Caco-2 (cell line): ENCODE data around the gene HIRA. TPM values are rescaled to one million over a fixed set of nuclear protein-coding genes. Genes with fewer than 3 reads are reported as not detected.
A peak's percentile ranks its signal among the peaks of the same experiment; 100 is the strongest.

Experiments
- BruUV-seq: library from RNA; stranded (reverse); fragments of 400-500 nt; replicated peaks from 2 replicates; lab custom pipeline; 2021; lab: Mats Ljungman, UMichigan
- CTCF ChIA-PET: fragments of 300-600 bp; sonication (Branson Sonifier 250); formaldehyde crosslinking; loops from one replicate; lab custom pipeline; 2022; ENCODE audit warnings: antibody characterized with exemption; lab: Charles Lee
- POLR2A ChIA-PET: fragments of 300-600 bp; sonication (Branson Sonifier 250); formaldehyde crosslinking; loops from one replicate; lab custom pipeline; 2022; ENCODE audit warnings: antibody characterized with exemption; lab: Charles Lee
- DNase-seq, 2 experiments: peaks; one replicate each; pipeline versions ENCODE4 v3.0.0 to v3.0.0-alpha.2; 2020 to 2022
- H3K27me3 ChIP-seq: replicated peaks from 2 replicates; pipeline ENCODE4 v1.6.0; 2011; ENCODE audit warnings: low read length; ENCODE audit not compliant: control insufficient read depth, insufficient read depth
- H3K36me3 ChIP-seq: 2 replicates; pipeline ENCODE4 v1.5.1; 2011; ENCODE audit warnings: low read length; ENCODE audit not compliant: control insufficient read depth, insufficient read depth
- H3K4me1 ChIP-seq: fragments of 250-450 bp; sonication (Bioruptor Pico); 2 replicates; pipeline ENCODE4 v1.5.1; 2020; ENCODE audit warnings: mild to moderate bottlenecking
- H3K4me3 ChIP-seq: 2 replicates; pipeline ENCODE4 v1.5.1; 2011; ENCODE audit warnings: low read depth, mild to moderate bottlenecking, control low read depth, low read length
- H3K9me3 ChIP-seq: fragments of 250-450 bp; sonication (Bioruptor Pico); 2 replicates; pipeline ENCODE4 v1.5.1; 2020; ENCODE audit warnings: mild to moderate bottlenecking, moderate library complexity
- H3K27ac Mint-ChIP-seq: one replicate; pipeline ENCODE4 v1.8.0; 2022; ENCODE audit warnings: mixed read lengths; ENCODE audit not compliant: unreplicated experiment
- H3K27me3 Mint-ChIP-seq: one replicate; pipeline ENCODE4 v1.8.0; 2022; ENCODE audit warnings: mixed read lengths; ENCODE audit not compliant: insufficient read depth, unreplicated experiment
- H3K36me3 Mint-ChIP-seq: one replicate; pipeline ENCODE4 v1.8.0; 2022; ENCODE audit warnings: mild to moderate bottlenecking, mixed read lengths; ENCODE audit not compliant: insufficient read depth, unreplicated experiment
- H3K4me1 Mint-ChIP-seq: one replicate; pipeline ENCODE4 v1.8.0; 2022; ENCODE audit warnings: low read depth, mixed read lengths; ENCODE audit not compliant: unreplicated experiment
- H3K4me3 Mint-ChIP-seq: one replicate; pipeline ENCODE4 v1.8.0; 2022; ENCODE audit warnings: mild to moderate bottlenecking, moderate library complexity, mixed read lengths; ENCODE audit not compliant: unreplicated experiment
- H3K9me3 Mint-ChIP-seq: one replicate; pipeline ENCODE4 v1.8.0; 2022; ENCODE audit warnings: mixed read lengths; ENCODE audit not compliant: unreplicated experiment
- CTCF ChIP-seq, 2 experiments: fragments of 200-600 bp in 1 of 2; IDR thresholded peaks; 1 replicate in 1 of 2; 2 replicates in 1 of 2; pipeline versions ENCODE4 v1.5.1 to v1.8.0; 2011 to 2022; ENCODE audit warnings: antibody characterized with exemption in 1 of 2, control low read depth in 1 of 2, inconsistent platforms in 1 of 2, low read depth in 1 of 2, low read length in 1 of 2, mild to moderate bottlenecking in 1 of 2, moderate library complexity in 1 of 2; ENCODE audit not compliant: insufficient read depth in 1 of 2, severe bottlenecking in 1 of 2, unreplicated experiment in 1 of 2
- intact Hi-C: fragments of 100-400 bp; cut with micrococcal nuclease; formaldehyde crosslinking; loops from one replicate; pipeline ENCODE4 v1.10.0; 2022; ENCODE audit not compliant: unreplicated experiment
- total RNA-seq: library from RNA; stranded (reverse); gene quantifications from 2 replicates; pipeline ENCODE4 v1.2.3, GENCODE V29; 2022

HIRA gene
- total RNA-seq, 1 experiment from 2014 or later = 60.1 TPM

GRCh38 chr22:19478045-19478900 is 46.7 kb upstream of the HIRA start:
- H3K9me3 Mint-ChIP-seq = no peaks in the 10 kb centered on the region
- no peak for DNase-seq
- H3K27ac Mint-ChIP-seq = peak overlapping the region; percentile 100
- Histone ChIP-seq H3K4me3 (peak overlapping the region; percentile 84), H3K9me3 (no peaks in the 10 kb centered on the region), H3K27me3 (no peaks in the 10 kb centered on the region), H3K4me1 (peaks cover 6% of the 10 kb centered on the region; the same call in 1 of the 2 replicates), H3K36me3 (no peaks in the 10 kb centered on the region; the same call in 1 of the 2 replicates)
- intact Hi-C loops = loop anchor here (2.0 to 10.0 kb wide), 3 partner anchors 45 to 301 kb away; partner anchors contain the start of genes MRPL40 and SLC25A1
- H3K27me3 Mint-ChIP-seq = no peaks in the 10 kb centered on the region
- no TSS peak for BruUV-seq
- ChIA-PET CTCF (interaction anchor here (1.5 to 2.3 kb wide), 2 partner anchors 151 to 178 kb away, joined by 5 to 11 read pairs; no protein-coding TSS in a partner anchor), POLR2A (no interaction called here)
- peaks cover 23% of the 10 kb centered on the region for H3K4me1 Mint-ChIP-seq
- H3K36me3 Mint-ChIP-seq = peaks cover 48% of the 10 kb centered on the region
- TF ChIP-seq CTCF (IDR thresholded peaks at IDR 0.05; ENCODE audit: insufficient read depth in 1 of 2, low read depth in 1 of 2, low read length in 1 of 2, severe bottlenecking in 1 of 2, unreplicated experiment in 1 of 2) = no peak
- H3K4me3 Mint-ChIP-seq = peak overlapping the region; percentile 95

GRCh38 chr22:19477321-19478044 is 46.0 kb upstream of the HIRA start:
- Histone ChIP-seq H3K36me3 (no peaks in the 10 kb centered on the region; the same call in 1 of the 2 replicates), H3K4me3 (peak overlapping the region; percentile 84), H3K27me3 (no peaks in the 10 kb centered on the region), H3K4me1 (peaks cover 6% of the 10 kb centered on the region; the same call in 1 of the 2 replicates), H3K9me3 (no peaks in the 10 kb centered on the region)
- Mint-ChIP-seq H3K4me3 (peak overlapping the region; percentile 95), H3K36me3 (peaks cover 45% of the 10 kb centered on the region), H3K27ac (peak overlapping the region; percentile 100), H3K9me3 (no peaks in the 10 kb centered on the region), H3K27me3 (no peaks in the 10 kb centered on the region), H3K4me1 (peaks cover 23% of the 10 kb centered on the region)
- CTCF ChIA-PET = interaction anchor here (1.5 to 2.3 kb wide), 2 partner anchors 152 to 178 kb away, joined by 5 to 11 read pairs; no protein-coding TSS in a partner anchor
- DNase-seq = no peak
- POLR2A ChIA-PET = no interaction called here
- no peak for TF ChIP-seq CTCF (IDR thresholded peaks at IDR 0.05; ENCODE audit: insufficient read depth in 1 of 2, low read depth in 1 of 2, low read length in 1 of 2, severe bottlenecking in 1 of 2, unreplicated experiment in 1 of 2)
- intact Hi-C loops = loop anchor here (2.0 to 10.0 kb wide), 3 partner anchors 45 to 300 kb away; partner anchors contain the start of genes MRPL40 and SLC25A1
- TSS peak; percentile 34 for BruUV-seq

- Histone ChIP-seq H3K36me3 (no peaks in the 10 kb centered on the region; the same call in none of the 2 replicates), H3K9me3 (no peaks in the 10 kb centered on the region), H3K27me3 (no peaks in the 10 kb centered on the region), H3K4me1 (peaks cover 5% of the 10 kb centered on the region; the same call in 1 of the 2 replicates), H3K4me3 (no peak overlapping the region)
- intact Hi-C loops = loop anchor here (5.0 to 10.0 kb wide), 2 partner anchors 159 to 299 kb away; partner anchors contain the start of gene SLC25A1
- DNase-seq = no peak
- CTCF ChIA-PET = no interaction called here
- H3K9me3 Mint-ChIP-seq = no peaks in the 10 kb centered on the region
- peaks cover 54% of the 10 kb centered on the region for H3K36me3 Mint-ChIP-seq
- no TSS peak for BruUV-seq
- POLR2A ChIA-PET = no interaction called here
- TF ChIP-seq CTCF (IDR thresholded peaks at IDR 0.05; ENCODE audit: insufficient read depth in 1 of 2, low read depth in 1 of 2, low read length in 1 of 2, severe bottlenecking in 1 of 2, unreplicated experiment in 1 of 2) = no peak
- no peak overlapping the region for H3K4me3 Mint-ChIP-seq
- no peak overlapping the region for H3K27ac Mint-ChIP-seq
- no peaks in the 10 kb centered on the region for H3K27me3 Mint-ChIP-seq
- peaks cover 23% of the 10 kb centered on the region for H3K4me1 Mint-ChIP-seq
Measured at GRCh38 chr22:19476023-19476422, 44.5 kb upstream of the HIRA start.
